ENCODE data around the gene SERPINI1. TPM values are rescaled to one million over a fixed set of nuclear protein-coding genes. Genes with fewer than 3 reads are reported as not detected.

The SERPINI1 gene
- total and polyA plus RNA-seq, 9 of the 15 experiments (the other 6 are each of a cell fraction or from before 2014, with no cell fraction given), result 1.6 to 9.9 (median 3.5) TPM

- no peak for TF ChIP-seq NKRF (IDR thresholded peaks at IDR 0.05; ENCODE audit: borderline replicate concordance)
- TF ChIP-seq ATF7 (IDR thresholded peaks at IDR 0.05), result 0 out of 2 replicates have a peak, but pooled peaks have one; percentile 18
- TF ChIP-seq ZNF780A (CRISPR knock-in tag; IDR thresholded peaks at IDR 0.05), result no peak
- TF ChIP-seq BCLAF1 (IDR thresholded peaks at IDR 0.05; ENCODE audit: borderline replicate concordance in 1 of 2, control insufficient read depth in 1 of 2, low read depth in 2 of 2, low read length in 1 of 2), result no peak
- TF ChIP-seq GABPA (tag; conservative IDR thresholded peaks at IDR 0.05; ENCODE audit: low read depth), result no peak
- no peak for TF ChIP-seq THRA (IDR thresholded peaks at IDR 0.05)
- TF ChIP-seq E2F3 (CRISPR knock-in tag; IDR thresholded peaks at IDR 0.05), result no peak
- no peak for TF ChIP-seq TCF15 (CRISPR knock-in tag; IDR thresholded peaks at IDR 0.05)
- peak; percentile 50; the same call in 1 of the 2 replicates for TF ChIP-seq CHAMP1 (IDR thresholded peaks at IDR 0.05)
- TF ChIP-seq SMAD3 (CRISPR knock-in tag; conservative IDR thresholded peaks at IDR 0.05), result no peak
- no peak for TF ChIP-seq E2F5 (CRISPR knock-in tag; IDR thresholded peaks at IDR 0.05)
- TF ChIP-seq SFPQ (IDR thresholded peaks at IDR 0.05; ENCODE audit: low read depth, low read length), result no peak
- TF ChIP-seq KLF10 (CRISPR knock-in tag; IDR thresholded peaks at IDR 0.05), result no peak
- TF ChIP-seq ESRRB (CRISPR knock-in tag; IDR thresholded peaks at IDR 0.05; ENCODE audit: borderline replicate concordance), result no peak
- no peak for TF ChIP-seq RBM22 (IDR thresholded peaks at IDR 0.05; ENCODE audit: low read depth, low read length, poor library complexity, severe bottlenecking)
These were observed 11.6 kb upstream of the SERPINI1 start (continued) for GRCh38 chr3:167723872-167724271.

Measured in K562 (cell line).